GM10266 (cell line): Measurements from ENCODE around the gene USP48.

Source experiments
- DNase-seq: peaks from one replicate; pipeline ENCODE4 v3.0.0; 2012; ENCODE audit errors: extremely low spot score
- TF ChIP-seq, protein P1 (sequence below): IDR thresholded peaks from 2 replicates; pipeline ENCODE4 v1.5.1; 2012; ENCODE audit warnings: mild to moderate bottlenecking, low read depth; ENCODE audit not compliant: control insufficient read depth, insufficient read depth; ENCODE audit errors: missing control alignments

The USP48 gene

DNA sequence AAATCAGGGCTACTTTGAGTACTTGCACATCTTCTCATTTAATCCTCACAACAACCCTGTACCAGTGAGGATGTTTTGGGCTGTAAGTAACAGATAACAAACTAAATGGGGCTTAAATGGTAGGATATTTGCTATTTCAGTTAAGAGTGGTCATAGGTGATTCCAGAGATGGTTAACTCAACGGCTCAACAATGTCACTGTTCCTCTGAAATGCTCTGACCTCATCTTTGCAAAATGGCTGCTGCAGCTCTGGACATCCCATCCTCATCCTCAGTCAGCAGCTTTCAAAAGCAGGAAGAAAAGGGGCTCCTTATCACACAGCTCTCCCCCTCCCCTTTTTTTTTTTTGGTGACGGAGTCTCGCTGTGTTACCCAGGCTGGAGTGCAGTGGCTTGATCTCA lies 30.6 kb upstream of the USP48 start:
- TF ChIP-seq, protein P1, sequence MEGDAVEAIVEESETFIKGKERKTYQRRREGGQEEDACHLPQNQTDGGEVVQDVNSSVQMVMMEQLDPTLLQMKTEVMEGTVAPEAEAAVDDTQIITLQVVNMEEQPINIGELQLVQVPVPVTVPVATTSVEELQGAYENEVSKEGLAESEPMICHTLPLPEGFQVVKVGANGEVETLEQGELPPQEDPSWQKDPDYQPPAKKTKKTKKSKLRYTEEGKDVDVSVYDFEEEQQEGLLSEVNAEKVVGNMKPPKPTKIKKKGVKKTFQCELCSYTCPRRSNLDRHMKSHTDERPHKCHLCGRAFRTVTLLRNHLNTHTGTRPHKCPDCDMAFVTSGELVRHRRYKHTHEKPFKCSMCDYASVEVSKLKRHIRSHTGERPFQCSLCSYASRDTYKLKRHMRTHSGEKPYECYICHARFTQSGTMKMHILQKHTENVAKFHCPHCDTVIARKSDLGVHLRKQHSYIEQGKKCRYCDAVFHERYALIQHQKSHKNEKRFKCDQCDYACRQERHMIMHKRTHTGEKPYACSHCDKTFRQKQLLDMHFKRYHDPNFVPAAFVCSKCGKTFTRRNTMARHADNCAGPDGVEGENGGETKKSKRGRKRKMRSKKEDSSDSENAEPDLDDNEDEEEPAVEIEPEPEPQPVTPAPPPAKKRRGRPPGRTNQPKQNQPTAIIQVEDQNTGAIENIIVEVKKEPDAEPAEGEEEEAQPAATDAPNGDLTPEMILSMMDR, result no peak
- no peak for DNase-seq

DNA sequence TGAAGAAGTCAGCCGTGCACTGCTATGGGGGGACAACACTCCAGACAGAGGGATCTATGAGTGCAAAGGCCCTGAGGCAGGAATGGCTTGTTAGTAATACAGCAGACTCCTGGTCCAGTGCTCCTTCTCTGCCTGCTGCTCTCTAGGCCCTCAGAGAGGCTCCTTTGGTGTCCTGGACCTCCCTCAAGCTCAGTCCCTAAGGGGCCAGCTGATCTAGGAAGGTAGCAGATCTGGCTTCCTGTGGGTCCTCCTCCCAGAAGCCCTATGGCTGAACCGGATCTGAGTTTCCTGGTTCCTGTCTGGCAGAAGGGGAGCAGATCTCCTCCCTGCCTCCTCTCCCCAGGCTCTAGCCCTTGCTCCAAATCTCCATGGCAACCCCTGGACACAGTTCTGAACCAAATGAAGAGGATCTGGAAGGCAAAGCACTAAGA lies 28.9 kb upstream of the USP48 start, which contains the start of gene LDLRAD2:
Gene LDLRAD2, plus strand, starts transcription at position 391 of the 431 bp plus-strand sequence. CDS start 187 bp downstream, outside the sequence.
- DNase-seq, result peak; percentile 22
- TF ChIP-seq, protein P1, result no peak

DNA sequence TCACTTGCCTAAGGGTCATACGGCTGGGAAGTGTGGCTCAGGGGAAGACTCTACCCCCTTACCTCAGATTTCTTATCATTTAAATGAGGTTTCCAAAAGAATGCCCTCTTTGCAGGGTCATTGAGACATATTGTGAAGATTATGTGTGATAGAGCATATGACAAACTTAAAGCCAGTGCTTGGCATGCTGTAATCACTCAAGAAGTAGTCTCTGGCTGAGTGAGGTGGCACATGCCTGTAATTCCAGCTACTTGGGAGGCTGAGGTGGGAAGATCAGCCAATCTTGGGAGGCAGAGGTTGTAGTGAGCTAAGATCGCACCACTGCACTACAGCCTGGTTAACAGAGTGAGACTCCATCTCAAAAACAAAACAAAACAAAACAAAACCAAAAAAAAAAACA lies 21.6 kb upstream of the USP48 start:
- DNase-seq, result no peak
- TF ChIP-seq, protein P1, result no peak

DNA sequence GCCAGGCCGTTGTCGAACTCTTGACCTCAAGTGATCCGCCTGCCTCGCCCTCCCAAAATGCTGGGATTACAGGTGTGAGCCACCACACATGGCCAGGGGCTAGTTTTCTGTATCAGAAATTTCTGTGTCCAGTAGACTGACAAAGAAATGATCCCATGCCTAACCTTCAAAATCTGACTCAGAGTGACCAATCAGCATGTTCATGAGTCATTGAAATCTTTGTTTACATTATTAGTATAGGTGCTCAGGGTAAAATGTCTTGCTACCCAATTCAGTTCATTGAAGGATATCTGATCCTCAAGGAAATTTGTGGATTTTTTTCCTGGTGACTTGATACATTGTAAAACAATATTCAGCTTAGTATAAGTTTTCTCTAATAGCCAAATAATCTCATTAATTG lies 18.2 kb upstream of the USP48 start:
- TF ChIP-seq, protein P1, result no peak
- no peak for DNase-seq

DNA sequence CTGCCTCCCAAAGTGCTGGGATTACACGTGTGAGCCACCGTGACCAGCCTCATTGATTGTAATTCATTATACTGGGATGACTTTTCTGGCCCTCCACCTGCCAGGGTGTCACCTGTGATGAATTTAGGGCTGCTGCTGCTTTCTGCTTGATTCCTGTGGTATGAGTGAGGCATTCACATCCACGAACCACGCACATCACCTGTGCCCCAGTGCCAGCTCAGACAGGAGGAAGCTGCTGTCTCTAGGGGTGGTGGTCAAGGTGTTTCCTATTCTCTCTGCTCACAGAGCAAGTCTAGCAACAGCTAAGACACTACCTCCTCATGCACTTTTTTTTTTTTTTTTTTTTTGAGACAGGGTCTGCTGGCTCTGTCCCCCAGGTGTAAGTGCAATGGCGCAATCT lies 16.8 kb upstream of the USP48 start:
- TF ChIP-seq, protein P1, result no peak
- DNase-seq, result no peak

DNA sequence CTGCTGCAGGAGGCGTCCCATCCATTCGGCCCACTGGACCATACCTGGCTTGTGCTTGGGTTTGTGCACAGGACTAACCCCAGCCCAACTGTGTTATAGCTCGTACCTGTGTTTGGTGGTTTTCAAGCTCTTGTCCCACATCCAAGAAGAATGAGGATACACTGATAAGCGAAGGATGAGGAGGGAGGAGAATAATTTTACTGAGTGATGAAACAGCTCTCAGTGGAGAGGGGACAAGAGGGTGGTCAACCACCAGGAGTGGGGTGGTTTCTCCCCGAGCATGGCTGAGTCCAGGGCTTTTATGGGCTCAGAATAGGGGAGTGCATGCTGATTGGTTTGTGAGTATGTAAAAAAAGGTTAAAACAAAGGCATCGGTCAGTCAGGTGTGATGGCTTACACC lies 12.1 kb upstream of the USP48 start:
- TF ChIP-seq, protein P1, result no peak
- DNase-seq, result no peak

DNA sequence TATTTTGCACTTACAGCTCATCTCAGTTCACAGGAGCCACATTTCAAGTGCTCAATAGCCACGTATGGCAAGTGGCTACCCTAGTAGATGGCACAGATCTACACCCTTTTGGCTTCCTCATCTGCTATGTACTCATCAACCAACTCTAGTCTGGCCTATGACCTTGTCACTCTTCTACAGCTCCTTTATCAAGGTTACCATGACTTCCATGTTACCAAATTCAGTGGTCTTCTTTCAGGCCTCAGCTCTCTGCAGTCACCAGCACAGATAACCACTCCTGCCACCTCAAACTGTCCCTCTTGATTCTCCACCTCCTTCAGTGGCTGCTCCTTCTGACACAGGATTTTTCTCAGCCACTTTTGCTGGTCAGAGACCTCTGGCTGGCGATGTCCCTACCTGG lies 11.7 kb upstream of the USP48 start:
- TF ChIP-seq, protein P1, result no peak

DNA sequence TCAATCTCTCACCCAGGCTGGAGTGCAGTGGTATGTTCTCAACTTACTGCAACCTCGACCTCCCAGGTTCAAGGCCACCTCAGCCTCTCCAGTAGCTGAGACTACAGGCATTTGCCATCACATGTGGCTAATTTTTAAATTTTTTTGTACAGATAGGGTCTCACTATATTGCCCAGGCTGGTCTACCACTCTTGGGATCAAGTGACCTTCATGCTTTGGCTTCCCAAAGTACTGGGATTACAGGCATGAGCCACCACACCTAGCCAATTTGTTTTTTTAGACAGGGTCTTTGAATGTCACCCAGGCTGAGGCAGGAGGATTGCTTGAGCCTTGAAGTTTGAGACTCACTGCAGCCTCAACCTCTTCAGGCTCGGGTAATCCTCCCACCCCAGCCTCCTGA lies 10.2 kb upstream of the USP48 start:
- no peak for DNase-seq
- TF ChIP-seq, protein P1, result no peak

More for the DNA sequence above, 11.7 kb upstream of the USP48 start:
- DNase-seq, result no peak
